ENCODE data around the gene APP. TPM values are rescaled to one million over a fixed set of nuclear protein-coding genes. Genes with fewer than 3 reads are reported as not detected.

APP gene
- total and polyA plus RNA-seq, 12 donors = 106 to 434 (median 389) TPM

- intact Hi-C loops (cut with DNase I) = no loop called here
- peak overlapping the region in 8 of 10 donors; percentile 9 to 83 (median 54) for H3K27ac ChIP-seq
- ATAC-seq (no peak), DNase-seq (no peak)
- H3K4me3 ChIP-seq = no peak overlapping the region
- peaks cover 0 to 39% (median 0%) of the 10 kb centered on the region in 9 donors for H3K36me3 ChIP-seq
- no peaks in the 10 kb centered on the region for H3K27me3 ChIP-seq
- no peak for TF ChIP-seq CTCF (IDR thresholded peaks at IDR 0.05)
- 95 to 97% methylated on average over 4 of the region's 4 CpGs for WGBS, 2 donors
- peaks cover 0 to 8% (median 0%) of the 10 kb centered on the region in 11 donors for H3K9me3 ChIP-seq
- H3K4me1 ChIP-seq = peaks cover 0 to 65% (median 25%) of the 10 kb centered on the region in 9 donors
Measured at GRCh38 chr21:25967901-25968438, 202.6 kb downstream of the APP start.

- WGBS, 2 donors = 48 to 50% methylated on average over 4 of the region's 4 CpGs
- Histone ChIP-seq H3K9me3 (peaks cover 0 to 5% (median 0%) of the 10 kb centered on the region in 11 donors), H3K4me3 (no peak overlapping the region), H3K27me3 (no peaks in the 10 kb centered on the region), H3K4me1 (peaks cover 0 to 67% (median 25%) of the 10 kb centered on the region in 9 donors), H3K27ac (peak overlapping the region in 7 of 10 donors; percentile 23 to 83 (median 57)), H3K36me3 (peaks cover 0 to 33% (median 0%) of the 10 kb centered on the region in 9 donors)
- no peak for TF ChIP-seq CTCF (IDR thresholded peaks at IDR 0.05)
- DNase-seq = no peak
- intact Hi-C loops (cut with DNase I) = no loop called here
- ATAC-seq = peak; percentile 45 to 70 (median 64)
Measured at GRCh38 chr21:25967181-25967900, 203.2 kb downstream of the APP start.

GRCh38 chr21:25965951-25966707, 204.4 kb downstream of the APP start:
- DNase-seq (no peak), ATAC-seq (no peak)
- Histone ChIP-seq H3K4me3 (no peak overlapping the region), H3K27ac (peak overlapping the region in 1 of 10 donors; percentile 83), H3K4me1 (peaks cover 0 to 67% (median 27%) of the 10 kb centered on the region in 9 donors), H3K27me3 (no peaks in the 10 kb centered on the region), H3K36me3 (peaks cover 0 to 22% (median 0%) of the 10 kb centered on the region in 9 donors), H3K9me3 (no peaks in the 10 kb centered on the region)
- intact Hi-C loops (cut with DNase I) = no loop called here
- 88 to 93% methylated on average over 3 of the region's 3 CpGs for WGBS, 2 donors
- TF ChIP-seq CTCF (IDR thresholded peaks at IDR 0.05) = no peak

- H3K9me3 ChIP-seq = no peaks in the 10 kb centered on the region
- DNase-seq (no peak), ATAC-seq (no peak)
- no peaks in the 10 kb centered on the region for H3K27me3 ChIP-seq
- intact Hi-C loops (cut with DNase I) = no loop called here
- H3K36me3 ChIP-seq = peaks cover 0 to 22% (median 0%) of the 10 kb centered on the region in 9 donors
- no peak for TF ChIP-seq CTCF (IDR thresholded peaks at IDR 0.05)
- peaks cover 0 to 55% (median 32%) of the 10 kb centered on the region in 9 donors for H3K4me1 ChIP-seq
- WGBS, 2 donors = 98 to 99% methylated on average over 5 of the region's 5 CpGs
- H3K27ac ChIP-seq = peak overlapping the region in 1 of 10 donors; percentile 86
- H3K4me3 ChIP-seq = no peak overlapping the region
Measured at GRCh38 chr21:25964926-25965325, 205.6 kb downstream of the APP start.
